ENCODE measurements around the gene MYORG.

The MYORG gene

DNA sequence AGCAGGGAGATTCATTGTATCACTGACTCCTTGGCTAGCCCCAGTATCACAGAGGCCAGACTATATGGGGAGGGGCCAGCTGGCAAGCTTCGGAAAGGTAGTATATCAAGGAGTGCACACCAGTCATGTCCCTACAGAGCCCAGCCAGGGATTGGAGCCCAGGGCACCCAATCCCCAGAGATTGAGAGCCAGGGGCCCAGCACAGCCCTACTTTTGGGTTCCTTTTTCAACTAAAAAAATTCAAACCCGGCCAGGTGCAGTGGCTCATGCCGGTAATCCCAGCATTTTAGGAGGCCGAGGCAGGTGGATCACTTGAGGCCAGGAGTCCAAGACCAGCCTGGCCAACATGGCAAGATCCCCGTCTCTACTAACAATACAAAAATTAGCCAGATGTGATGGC is 5.4 kb upstream of the MYORG start:
- Histone ChIP-seq H3K36me3 (ENCODE audit: insufficient read depth, low read length) (no peaks in the 10 kb centered on the region), H3K4me3 (ENCODE audit: low read depth in 1 of 2, low read length in 2 of 2) (no peak overlapping the region), H3K79me2 (ENCODE audit: insufficient read depth, low read length) (no peaks in the 10 kb centered on the region), H3K27ac (ENCODE audit: low read length) (no peak overlapping the region), H2AFZ (ENCODE audit: low read depth, low read length) (no peak overlapping the region), H3K9ac (ENCODE audit: low read depth, low read length) (no peak overlapping the region), H3K9me3 (ENCODE audit: insufficient read depth, low read length, severe bottlenecking) (no peaks in the 10 kb centered on the region), H3K4me2 (ENCODE audit: insufficient read depth, low read length) (no peak overlapping the region), H3K4me1 (ENCODE audit: insufficient read depth, low read length) (peaks cover 15% of the 10 kb centered on the region), H3K27me3 (ENCODE audit: insufficient read depth, low read length, poor library complexity) (no peaks in the 10 kb centered on the region), H4K20me1 (ENCODE audit: insufficient read depth, low read length) (no peaks in the 10 kb centered on the region)
- TF ChIP-seq EZH2 (IDR thresholded peaks at IDR 0.05; ENCODE audit: borderline replicate concordance, low read depth, low read length, severe bottlenecking) (no peak), CTCF (IDR thresholded peaks at IDR 0.05; ENCODE audit: borderline replicate concordance, extremely low read depth, low read length, poor library complexity, severe bottlenecking) (no peak)
- DNase-seq (no peak), ATAC-seq (ENCODE audit: insufficient read depth, low read depth) (no peak)

DNA sequence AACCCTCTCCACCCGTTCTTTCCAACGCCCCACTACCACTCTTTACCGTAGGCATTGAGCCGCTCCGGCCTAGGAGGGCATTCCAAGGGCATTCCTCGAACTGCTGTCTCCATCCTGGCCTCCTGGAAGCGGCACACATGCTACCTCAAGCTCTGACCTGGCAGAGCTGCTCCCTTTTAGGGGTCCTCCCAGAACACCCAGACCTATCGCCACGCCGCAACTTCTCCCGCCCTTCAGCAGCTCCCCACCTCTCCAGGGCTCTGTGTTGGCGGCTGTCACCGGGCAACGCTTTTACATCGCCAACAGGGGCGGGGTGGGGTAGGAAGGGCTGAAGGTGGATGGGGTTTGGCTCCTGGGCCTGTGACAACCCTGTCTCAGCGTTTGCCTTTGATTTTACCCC is 4.6 kb upstream of the MYORG start:
- no peak overlapping the region for H3K27ac ChIP-seq (ENCODE audit: low read length)
- DNase-seq (no peak), ATAC-seq (ENCODE audit: insufficient read depth, low read depth) (no peak)
- H3K4me1 ChIP-seq (ENCODE audit: insufficient read depth, low read length), result peaks cover 20% of the 10 kb centered on the region
- H4K20me1 ChIP-seq (ENCODE audit: insufficient read depth, low read length), result no peaks in the 10 kb centered on the region
- no peak overlapping the region for H3K9ac ChIP-seq (ENCODE audit: low read depth, low read length)
- no peaks in the 10 kb centered on the region for H3K9me3 ChIP-seq (ENCODE audit: insufficient read depth, low read length, severe bottlenecking)
- H3K79me2 ChIP-seq (ENCODE audit: insufficient read depth, low read length), result no peaks in the 10 kb centered on the region
- TF ChIP-seq CTCF (IDR thresholded peaks at IDR 0.05; ENCODE audit: borderline replicate concordance, extremely low read depth, low read length, poor library complexity, severe bottlenecking) (no peak), EZH2 (IDR thresholded peaks at IDR 0.05; ENCODE audit: borderline replicate concordance, low read depth, low read length, severe bottlenecking) (no peak)
- H3K4me2 ChIP-seq (ENCODE audit: insufficient read depth, low read length), result no peak overlapping the region
- no peak overlapping the region for H2AFZ ChIP-seq (ENCODE audit: low read depth, low read length)
- H3K27me3 ChIP-seq (ENCODE audit: insufficient read depth, low read length, poor library complexity), result no peaks in the 10 kb centered on the region
- H3K36me3 ChIP-seq (ENCODE audit: insufficient read depth, low read length), result no peaks in the 10 kb centered on the region
- H3K4me3 ChIP-seq (ENCODE audit: low read depth in 1 of 2, low read length in 2 of 2), result no peak overlapping the region

GRCh38 chr9:34380511-34381315 is 4.0 kb upstream of the MYORG start:
- H3K27ac ChIP-seq (ENCODE audit: low read length), result no peak overlapping the region
- H3K4me2 ChIP-seq (ENCODE audit: insufficient read depth, low read length), result no peak overlapping the region
- no peak for TF ChIP-seq CTCF (IDR thresholded peaks at IDR 0.05; ENCODE audit: borderline replicate concordance, extremely low read depth, low read length, poor library complexity, severe bottlenecking)
- no peak for TF ChIP-seq EZH2 (IDR thresholded peaks at IDR 0.05; ENCODE audit: borderline replicate concordance, low read depth, low read length, severe bottlenecking)
- H3K4me1 ChIP-seq (ENCODE audit: insufficient read depth, low read length), result peaks cover 26% of the 10 kb centered on the region
- ATAC-seq (ENCODE audit: insufficient read depth, low read depth) (no peak), DNase-seq (no peak)
- H3K36me3 ChIP-seq (ENCODE audit: insufficient read depth, low read length), result no peaks in the 10 kb centered on the region
- no peaks in the 10 kb centered on the region for H3K9me3 ChIP-seq (ENCODE audit: insufficient read depth, low read length, severe bottlenecking)
- H3K79me2 ChIP-seq (ENCODE audit: insufficient read depth, low read length), result no peaks in the 10 kb centered on the region
- H3K4me3 ChIP-seq (ENCODE audit: low read depth in 1 of 2, low read length in 2 of 2), result no peak overlapping the region
- H2AFZ ChIP-seq (ENCODE audit: low read depth, low read length), result no peak overlapping the region
- H3K9ac ChIP-seq (ENCODE audit: low read depth, low read length), result no peak overlapping the region
- no peaks in the 10 kb centered on the region for H3K27me3 ChIP-seq (ENCODE audit: insufficient read depth, low read length, poor library complexity)
- H4K20me1 ChIP-seq (ENCODE audit: insufficient read depth, low read length), result 0 out of 2 replicates have a peak, but pooled peaks cover 6% of the 10 kb centered on the region
